HL-60 (cell line): ENCODE data around the gene HOXA13.

Experiments used
- DNase-seq, 2 experiments: peaks; one replicate each; pipeline ENCODE4 v3.0.0-alpha.2; 2010 to 2020; ENCODE audit warnings: low read depth in 1 of 2, low spot score in 1 of 2
- H3K27ac ChIP-seq: fragments of 250-450 bp; sonication (Bioruptor Pico); replicated peaks from 2 replicates; pipeline ENCODE4 v1.5.1; 2020; ENCODE audit warnings: mild to moderate bottlenecking, moderate library complexity
- H3K27me3 ChIP-seq: fragments of 250-450 bp; sonication (Bioruptor Pico); 2 replicates; pipeline ENCODE4 v1.5.1; 2021; ENCODE audit warnings: mild to moderate bottlenecking, moderate library complexity; ENCODE audit not compliant: insufficient read depth, poor library complexity, severe bottlenecking
- H3K4me3 ChIP-seq: replicated peaks from 2 replicates; pipeline ENCODE4 v1.5.1; 2011; ENCODE audit warnings: mild to moderate bottlenecking, control low read depth, low read length; ENCODE audit not compliant: insufficient read depth
- GABPA ChIP-seq: IDR thresholded peaks from 2 replicates; pipeline ENCODE4 v1.6.1; 2012; ENCODE audit warnings: low read depth
- POLR2AphosphoS5 ChIP-seq: IDR thresholded peaks from 2 replicates; pipeline ENCODE4 v1.6.1; 2012; ENCODE audit warnings: low read depth
- SPI1 ChIP-seq: IDR thresholded peaks from 2 replicates; pipeline ENCODE4 v1.6.1; 2012; ENCODE audit warnings: low read depth, mild to moderate bottlenecking, borderline replicate concordance
- TF ChIP-seq, protein P1 (sequence below): IDR thresholded peaks from 2 replicates; pipeline ENCODE4 v1.6.1; 2012; ENCODE audit warnings: low read depth; ENCODE audit not compliant: insufficient replicate concordance
- TF ChIP-seq, protein P2 (sequence below): IDR thresholded peaks from one replicate; pipeline ENCODE4 v1.5.1; 2011; ENCODE audit warnings: low read length, control low read depth, inconsistent platforms; ENCODE audit not compliant: insufficient read depth

Gene HOXA13

DNA sequence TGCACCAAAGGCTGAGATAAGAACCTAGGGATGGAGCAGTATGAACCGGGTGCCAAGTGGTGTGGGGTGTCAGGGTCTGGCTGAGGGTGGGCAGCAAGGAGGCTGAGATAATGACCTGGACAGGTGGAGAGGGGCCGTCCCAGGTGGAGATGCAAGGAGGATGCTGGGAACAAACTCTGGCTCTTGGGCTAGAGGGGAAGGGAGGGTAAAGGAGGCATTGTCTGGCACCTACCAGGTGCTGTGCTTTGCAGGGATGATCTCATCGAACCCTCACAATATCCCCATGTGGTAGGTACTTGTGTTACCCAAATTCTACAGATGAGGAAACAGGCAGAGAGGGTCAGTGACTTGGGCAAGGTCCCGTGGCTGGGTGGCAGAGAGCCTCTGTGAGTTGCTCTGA is 19.9 kb upstream of the HOXA13 start:
- no peak overlapping the region for H3K27ac ChIP-seq
- DNase-seq, result no peak
- H3K4me3 ChIP-seq, result no peak overlapping the region
- TF ChIP-seq, protein P1, sequence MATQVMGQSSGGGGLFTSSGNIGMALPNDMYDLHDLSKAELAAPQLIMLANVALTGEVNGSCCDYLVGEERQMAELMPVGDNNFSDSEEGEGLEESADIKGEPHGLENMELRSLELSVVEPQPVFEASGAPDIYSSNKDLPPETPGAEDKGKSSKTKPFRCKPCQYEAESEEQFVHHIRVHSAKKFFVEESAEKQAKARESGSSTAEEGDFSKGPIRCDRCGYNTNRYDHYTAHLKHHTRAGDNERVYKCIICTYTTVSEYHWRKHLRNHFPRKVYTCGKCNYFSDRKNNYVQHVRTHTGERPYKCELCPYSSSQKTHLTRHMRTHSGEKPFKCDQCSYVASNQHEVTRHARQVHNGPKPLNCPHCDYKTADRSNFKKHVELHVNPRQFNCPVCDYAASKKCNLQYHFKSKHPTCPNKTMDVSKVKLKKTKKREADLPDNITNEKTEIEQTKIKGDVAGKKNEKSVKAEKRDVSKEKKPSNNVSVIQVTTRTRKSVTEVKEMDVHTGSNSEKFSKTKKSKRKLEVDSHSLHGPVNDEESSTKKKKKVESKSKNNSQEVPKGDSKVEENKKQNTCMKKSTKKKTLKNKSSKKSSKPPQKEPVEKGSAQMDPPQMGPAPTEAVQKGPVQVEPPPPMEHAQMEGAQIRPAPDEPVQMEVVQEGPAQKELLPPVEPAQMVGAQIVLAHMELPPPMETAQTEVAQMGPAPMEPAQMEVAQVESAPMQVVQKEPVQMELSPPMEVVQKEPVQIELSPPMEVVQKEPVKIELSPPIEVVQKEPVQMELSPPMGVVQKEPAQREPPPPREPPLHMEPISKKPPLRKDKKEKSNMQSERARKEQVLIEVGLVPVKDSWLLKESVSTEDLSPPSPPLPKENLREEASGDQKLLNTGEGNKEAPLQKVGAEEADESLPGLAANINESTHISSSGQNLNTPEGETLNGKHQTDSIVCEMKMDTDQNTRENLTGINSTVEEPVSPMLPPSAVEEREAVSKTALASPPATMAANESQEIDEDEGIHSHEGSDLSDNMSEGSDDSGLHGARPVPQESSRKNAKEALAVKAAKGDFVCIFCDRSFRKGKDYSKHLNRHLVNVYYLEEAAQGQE, result no peak
- TF ChIP-seq SPI1 (no peak), GABPA (no peak), POLR2AphosphoS5 (no peak)
- TF ChIP-seq, protein P2, sequence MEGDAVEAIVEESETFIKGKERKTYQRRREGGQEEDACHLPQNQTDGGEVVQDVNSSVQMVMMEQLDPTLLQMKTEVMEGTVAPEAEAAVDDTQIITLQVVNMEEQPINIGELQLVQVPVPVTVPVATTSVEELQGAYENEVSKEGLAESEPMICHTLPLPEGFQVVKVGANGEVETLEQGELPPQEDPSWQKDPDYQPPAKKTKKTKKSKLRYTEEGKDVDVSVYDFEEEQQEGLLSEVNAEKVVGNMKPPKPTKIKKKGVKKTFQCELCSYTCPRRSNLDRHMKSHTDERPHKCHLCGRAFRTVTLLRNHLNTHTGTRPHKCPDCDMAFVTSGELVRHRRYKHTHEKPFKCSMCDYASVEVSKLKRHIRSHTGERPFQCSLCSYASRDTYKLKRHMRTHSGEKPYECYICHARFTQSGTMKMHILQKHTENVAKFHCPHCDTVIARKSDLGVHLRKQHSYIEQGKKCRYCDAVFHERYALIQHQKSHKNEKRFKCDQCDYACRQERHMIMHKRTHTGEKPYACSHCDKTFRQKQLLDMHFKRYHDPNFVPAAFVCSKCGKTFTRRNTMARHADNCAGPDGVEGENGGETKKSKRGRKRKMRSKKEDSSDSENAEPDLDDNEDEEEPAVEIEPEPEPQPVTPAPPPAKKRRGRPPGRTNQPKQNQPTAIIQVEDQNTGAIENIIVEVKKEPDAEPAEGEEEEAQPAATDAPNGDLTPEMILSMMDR, result no peak
- peaks cover 62% of the 10 kb centered on the region for H3K27me3 ChIP-seq

DNA sequence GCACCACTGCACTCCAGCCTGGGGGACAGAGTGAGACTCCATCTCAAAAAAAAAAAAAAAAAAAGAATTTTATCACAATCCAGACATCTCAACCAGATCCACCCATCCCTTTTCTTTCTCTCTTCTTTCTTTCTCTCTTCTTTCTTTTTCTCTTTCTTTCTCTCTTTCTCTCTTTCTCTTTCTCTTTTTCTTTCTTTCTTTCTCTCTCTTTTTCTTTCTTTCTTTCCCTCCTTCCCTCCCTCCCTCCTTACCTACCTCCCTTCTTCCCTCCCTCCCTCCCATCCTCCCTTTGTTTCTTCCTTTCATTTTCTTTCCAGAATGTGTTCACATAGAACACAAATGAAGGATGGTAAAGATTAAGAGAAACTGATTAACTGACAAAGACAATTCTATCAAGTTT is 18.1 kb upstream of the HOXA13 start:
- Histone ChIP-seq H3K27me3 (peaks cover 59% of the 10 kb centered on the region), H3K4me3 (no peak overlapping the region), H3K27ac (no peak overlapping the region)
- TF ChIP-seq POLR2AphosphoS5 (no peak), SPI1 (no peak), GABPA (no peak)
- TF ChIP-seq, protein P1, result no peak
- TF ChIP-seq, protein P2, result no peak
- no peak for DNase-seq

DNA sequence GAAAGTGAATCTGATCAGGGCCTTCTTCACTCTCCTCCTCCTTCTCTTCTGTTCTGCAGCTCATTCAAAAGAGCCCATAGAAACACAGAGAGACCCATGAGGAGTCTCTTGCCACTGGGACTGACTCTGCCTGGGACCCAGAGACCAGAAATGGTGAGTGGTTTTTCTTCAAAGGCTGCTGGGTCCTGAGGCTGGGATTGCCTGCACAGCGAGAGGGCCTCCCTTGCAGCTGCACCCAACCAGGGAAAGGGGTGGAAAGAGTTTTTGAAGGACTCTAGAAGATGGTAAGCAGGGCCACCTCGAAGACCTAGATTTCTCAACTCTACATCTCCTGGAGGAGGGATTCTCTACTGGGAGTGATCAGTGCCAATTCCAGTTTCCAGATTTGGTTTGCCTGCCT is 15.5 kb upstream of the HOXA13 start:
- Histone ChIP-seq H3K27ac (no peak overlapping the region), H3K4me3 (no peak overlapping the region), H3K27me3 (peaks cover 59% of the 10 kb centered on the region)
- TF ChIP-seq GABPA (no peak), SPI1 (no peak), POLR2AphosphoS5 (no peak)
- TF ChIP-seq, protein P2, result no peak
- TF ChIP-seq, protein P1, result no peak
- no peak for DNase-seq
